CD8-positive, alpha-beta memory T cell (primary cell): ENCODE data around the gene IFI16. TPM values are rescaled to one million over a fixed set of nuclear protein-coding genes. Genes with fewer than 3 reads are reported as not detected.
A peak's percentile ranks its signal among the peaks of the same experiment; 100 is the strongest.

Source experiments
- CTCF ChIA-PET: fragments of 350-600 bp; sonication (Branson Sonifier 250); formaldehyde crosslinking; loops from one replicate; lab custom pipeline; 2021; ENCODE audit warnings: antibody characterized with exemption; lab: Charles Lee
- POLR2A ChIA-PET: fragments of 350-600 bp; sonication (Branson Sonifier 250); formaldehyde crosslinking; loops from one replicate; lab custom pipeline; 2021; ENCODE audit warnings: antibody characterized with exemption; lab: Charles Lee
- DNase-seq, 5 donors: peaks; one replicate each; pipeline versions ENCODE4 v3.0.0 to v3.0.0-alpha.2; 2020 to 2022; ENCODE audit warnings: mixed read lengths in 1 of 5
- H3K27ac ChIP-seq: one replicate; pipeline ENCODE4 v1.7.0; 2013; ENCODE audit warnings: low read depth, mild to moderate bottlenecking, low read length, moderate library complexity
- H3K27me3 ChIP-seq: 2 replicates; pipeline ENCODE4 v1.7.0; 2013; ENCODE audit warnings: low read length, mild to moderate bottlenecking; ENCODE audit not compliant: insufficient read depth, poor library complexity, severe bottlenecking
- H3K36me3 ChIP-seq: 2 replicates; pipeline ENCODE4 v1.7.0; 2013; ENCODE audit warnings: mild to moderate bottlenecking, low read length, moderate library complexity; ENCODE audit not compliant: insufficient read depth
- H3K4me1 ChIP-seq: 2 replicates; pipeline ENCODE4 v1.7.0; 2013; ENCODE audit warnings: mild to moderate bottlenecking, low read length, moderate library complexity; ENCODE audit not compliant: insufficient read depth
- H3K4me3 ChIP-seq: 2 replicates; pipeline ENCODE4 v1.7.0; 2013; ENCODE audit warnings: mild to moderate bottlenecking, low read length
- H3K9me3 ChIP-seq: 2 replicates; pipeline ENCODE4 v1.7.0; 2013; ENCODE audit warnings: mild to moderate bottlenecking, low read length
- H3K27ac Mint-ChIP-seq, 8 donors: one replicate each; pipeline ENCODE4 v1.8.0; 2020 to 2021; ENCODE audit warnings: mixed read lengths in 8 of 8, mild to moderate bottlenecking in 6 of 8, inconsistent platforms in 3 of 8, moderate library complexity in 3 of 8
- H3K27me3 Mint-ChIP-seq, 2 donors: one replicate each; pipeline ENCODE4 v1.8.0; 2020 to 2021; ENCODE audit warnings: mixed read lengths in 2 of 2, mild to moderate bottlenecking in 1 of 2, moderate library complexity in 1 of 2
- H3K36me3 Mint-ChIP-seq, 3 donors: one replicate each; pipeline ENCODE4 v1.8.0; 2020 to 2021; ENCODE audit warnings: mixed read lengths in 3 of 3, inconsistent platforms in 1 of 3, mild to moderate bottlenecking in 1 of 3
- H3K4me1 Mint-ChIP-seq, 3 donors: one replicate each; pipeline ENCODE4 v1.8.0; 2020 to 2021; ENCODE audit warnings: mixed read lengths in 3 of 3, inconsistent platforms in 1 of 3, mild to moderate bottlenecking in 1 of 3
- H3K4me3 Mint-ChIP-seq, 7 donors: one replicate each; pipeline ENCODE4 v1.8.0; 2020 to 2021; ENCODE audit warnings: mixed read lengths in 7 of 7, mild to moderate bottlenecking in 6 of 7, moderate library complexity in 4 of 7, inconsistent platforms in 2 of 7
- H3K9me3 Mint-ChIP-seq, 5 donors: one replicate each; pipeline ENCODE4 v1.8.0; 2020 to 2022; ENCODE audit warnings: mixed read lengths in 5 of 5, mild to moderate bottlenecking in 3 of 5, moderate library complexity in 2 of 5, inconsistent platforms in 1 of 5
- polyA plus RNA-seq: library from polyadenylated mRNA; unstranded; fragments of 300-500 nt; fragmentation: Illumina TruSeq; gene quantifications from one replicate; pipeline ENCODE4 v1.2.3, GENCODE V29; 2021
- total RNA-seq, 2 experiments: library from RNA; stranded (reverse); gene quantifications; one replicate each; pipeline ENCODE4 v1.2.3, GENCODE V29; 2021

IFI16 gene
- total and polyA plus RNA-seq, 3 experiments from 2014 or later, result 126 to 186 (median 175) TPM

DNA sequence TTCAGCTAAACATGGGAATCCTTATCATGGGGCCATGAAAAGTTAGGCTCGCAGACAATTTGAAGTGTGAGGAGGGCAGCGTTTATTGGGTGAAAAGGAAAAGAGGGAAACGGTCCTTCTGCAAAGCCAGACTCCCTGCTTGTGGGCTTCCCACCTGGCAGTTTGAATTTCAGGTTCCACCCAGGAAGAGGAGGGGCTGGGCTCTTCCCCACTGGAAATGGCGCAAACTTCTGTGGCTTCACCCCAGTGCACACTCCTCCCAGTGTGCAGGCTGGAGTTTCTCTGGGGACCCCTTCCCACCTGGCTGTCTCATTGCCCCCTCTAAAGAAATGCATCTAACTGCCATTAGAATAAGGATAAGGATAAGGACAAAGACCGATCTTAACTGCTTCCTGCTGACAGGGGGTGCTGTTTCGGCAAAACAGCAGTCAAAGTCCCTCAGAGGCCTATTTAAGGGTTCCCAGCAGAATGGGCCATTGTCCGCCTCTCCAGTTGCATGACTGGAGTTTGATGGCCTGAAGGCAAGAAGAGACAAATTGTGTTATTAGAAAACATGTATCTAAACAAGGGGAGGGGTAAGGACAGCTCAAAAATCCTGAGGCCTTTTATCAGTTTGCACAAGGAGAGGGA lies 46.5 kb downstream of the IFI16 start:
- H3K27me3 Mint-ChIP-seq, result no peaks in the 10 kb centered on the region
- Histone ChIP-seq H3K9me3 (no peaks in the 10 kb centered on the region), H3K4me1 (peaks cover 20% of the 10 kb centered on the region), H3K27ac (no peak overlapping the region), H3K27me3 (no peaks in the 10 kb centered on the region), H3K4me3 (no peak overlapping the region), H3K36me3 (peaks cover 34% of the 10 kb centered on the region)
- CTCF ChIA-PET, result no interaction called here
- H3K9me3 Mint-ChIP-seq, result no peaks in the 10 kb centered on the region
- H3K4me1 Mint-ChIP-seq, result peaks cover 33 to 61% (median 53%) of the 10 kb centered on the region in 3 donors
- no peak for DNase-seq
- H3K4me3 Mint-ChIP-seq, result no peak overlapping the region
- POLR2A ChIA-PET, result no interaction called here
- H3K36me3 Mint-ChIP-seq, result peaks cover 4 to 70% (median 35%) of the 10 kb centered on the region in 3 donors
- H3K27ac Mint-ChIP-seq, result peak overlapping the region in 7 of 8 donors; percentile 27 to 95 (median 72)

GRCh38 chr1:159058751-159059150 lies 49.0 kb downstream of the IFI16 start:
- Histone ChIP-seq H3K36me3 (peaks cover 16% of the 10 kb centered on the region), H3K9me3 (no peaks in the 10 kb centered on the region), H3K4me3 (no peak overlapping the region), H3K27me3 (no peaks in the 10 kb centered on the region), H3K27ac (no peak overlapping the region), H3K4me1 (peaks cover 18% of the 10 kb centered on the region)
- Mint-ChIP-seq H3K4me1 (peaks cover 17 to 37% (median 32%) of the 10 kb centered on the region in 3 donors), H3K27ac (peak overlapping the region in 3 of 8 donors; percentile 50 to 77 (median 76)), H3K36me3 (peaks cover 0 to 61% (median 23%) of the 10 kb centered on the region in 3 donors), H3K4me3 (no peak overlapping the region), H3K9me3 (no peaks in the 10 kb centered on the region), H3K27me3 (no peaks in the 10 kb centered on the region)
- DNase-seq, result no peak
- ChIA-PET POLR2A (interaction anchor here (0.7 kb wide), 1 partner anchor 865 kb away, joined by 4 read pairs; no protein-coding TSS in a partner anchor), CTCF (interaction anchor here (1.4 kb wide), 1 partner anchor 12 kb away, joined by 4 read pairs; no protein-coding TSS in a partner anchor)

DNA sequence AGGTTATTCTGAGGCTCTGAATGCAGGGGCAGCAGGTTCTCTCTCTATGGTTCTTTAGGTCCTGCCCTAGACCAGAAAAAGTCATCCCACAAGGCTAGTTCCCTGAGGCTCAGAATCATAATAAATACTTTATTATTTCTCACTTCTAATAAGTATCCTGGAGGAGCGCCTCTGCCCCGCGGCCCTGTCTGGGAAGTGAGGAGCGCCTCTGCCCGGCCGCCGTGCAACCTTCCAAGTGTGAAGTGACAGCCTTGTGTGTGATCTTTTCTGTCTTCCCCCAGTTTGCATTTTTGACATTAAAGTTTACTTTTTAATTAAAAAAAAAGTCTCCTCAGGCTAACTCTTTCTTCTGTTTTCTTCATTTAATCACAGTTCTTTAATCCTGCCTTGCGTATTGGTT lies 55.4 kb downstream of the IFI16 start:
- Mint-ChIP-seq H3K36me3 (peaks cover 0 to 30% (median 10%) of the 10 kb centered on the region in 3 donors), H3K4me3 (no peak overlapping the region), H3K9me3 (no peaks in the 10 kb centered on the region), H3K27me3 (no peaks in the 10 kb centered on the region), H3K4me1 (peaks cover 21 to 39% (median 34%) of the 10 kb centered on the region in 3 donors), H3K27ac (no peak overlapping the region)
- Histone ChIP-seq H3K27ac (no peak overlapping the region), H3K4me1 (peaks cover 16% of the 10 kb centered on the region), H3K27me3 (no peaks in the 10 kb centered on the region), H3K36me3 (no peaks in the 10 kb centered on the region), H3K4me3 (no peak overlapping the region), H3K9me3 (no peaks in the 10 kb centered on the region)
- ChIA-PET POLR2A (no interaction called here), CTCF (no interaction called here)
- DNase-seq, result no peak

DNA sequence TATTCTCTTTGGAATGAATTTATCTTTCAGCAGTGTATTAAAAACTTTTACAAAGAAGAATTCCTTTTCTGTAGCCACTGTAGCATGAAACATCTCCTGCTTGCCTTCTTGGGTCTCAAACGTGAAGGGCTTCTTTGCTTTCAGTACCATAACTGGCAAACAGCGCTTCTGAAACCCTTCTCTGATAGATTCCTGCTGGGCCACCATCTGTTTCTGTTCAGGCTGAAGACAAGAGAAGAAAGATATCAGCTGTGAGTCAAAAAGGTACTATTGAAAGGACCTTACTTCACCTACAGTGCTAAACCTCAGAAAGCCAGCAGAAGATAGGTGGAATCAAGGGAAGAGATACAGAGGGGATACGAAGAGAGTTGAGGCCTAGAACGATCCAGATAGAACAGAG lies 56.4 kb downstream of the IFI16 start:
- H3K27me3 ChIP-seq, result no peaks in the 10 kb centered on the region
- POLR2A ChIA-PET, result no interaction called here
- H3K36me3 ChIP-seq, result no peaks in the 10 kb centered on the region
- CTCF ChIA-PET, result no interaction called here
- Mint-ChIP-seq H3K27ac (peak overlapping the region in 3 of 8 donors; percentile 38 to 87 (median 66)), H3K27me3 (no peaks in the 10 kb centered on the region), H3K9me3 (no peaks in the 10 kb centered on the region), H3K4me3 (no peak overlapping the region), H3K4me1 (peaks cover 22 to 37% (median 32%) of the 10 kb centered on the region in 3 donors), H3K36me3 (peaks cover 0 to 26% (median 10%) of the 10 kb centered on the region in 3 donors)
- H3K9me3 ChIP-seq, result no peaks in the 10 kb centered on the region
- DNase-seq, result no peak
- H3K4me3 ChIP-seq, result no peak overlapping the region
- peaks cover 16% of the 10 kb centered on the region for H3K4me1 ChIP-seq
- no peak overlapping the region for H3K27ac ChIP-seq

DNA sequence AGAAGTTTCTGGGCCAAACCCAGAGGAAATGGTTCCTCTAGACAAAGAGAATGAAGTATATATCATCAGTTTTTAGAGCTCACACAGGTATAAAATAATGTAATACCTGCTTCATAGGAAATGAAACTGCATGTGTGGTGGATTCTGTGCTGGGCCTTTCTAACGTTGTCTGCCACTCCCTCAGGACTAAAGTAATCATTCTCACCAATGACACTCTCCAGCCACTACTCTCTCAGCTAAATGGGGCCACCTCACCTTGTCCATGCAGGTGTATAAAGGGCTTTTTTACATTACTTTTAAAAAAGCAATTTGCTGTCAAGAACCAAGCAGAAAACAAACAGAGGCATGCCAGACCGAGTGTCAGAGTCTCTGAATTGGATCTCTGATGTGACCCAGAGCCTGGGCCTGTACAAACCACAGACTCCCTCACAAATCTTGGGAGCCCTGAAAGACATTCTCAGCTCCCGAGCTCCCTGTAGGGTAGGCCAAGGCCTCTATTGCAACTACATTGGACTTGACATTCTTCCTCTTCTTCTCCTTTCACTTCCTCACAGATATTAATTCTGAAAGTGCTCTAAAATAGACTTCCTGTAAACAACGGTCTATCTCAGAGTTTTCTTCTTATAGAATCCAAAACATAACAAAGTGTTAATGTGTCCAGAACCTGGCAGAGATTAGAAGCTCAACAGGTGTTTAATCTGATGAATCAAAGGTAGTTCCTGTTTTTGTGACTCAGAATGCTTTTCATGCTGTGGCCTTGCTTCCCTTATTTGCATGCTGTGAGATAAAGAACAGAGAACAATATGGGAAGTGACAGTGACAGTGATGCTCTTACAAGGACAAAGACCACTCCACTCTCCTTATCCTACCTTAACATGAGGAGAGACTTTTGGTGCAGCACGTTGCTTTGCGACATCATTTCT lies 58.3 kb downstream of the IFI16 start:
- Mint-ChIP-seq H3K4me1 (peaks cover 22 to 44% (median 42%) of the 10 kb centered on the region in 3 donors), H3K27ac (peak overlapping the region; percentile 89 to 97 (median 96)), H3K9me3 (no peaks in the 10 kb centered on the region), H3K27me3 (no peaks in the 10 kb centered on the region), H3K36me3 (peaks cover 0 to 23% (median 6%) of the 10 kb centered on the region in 3 donors), H3K4me3 (peak overlapping the region; percentile 1 to 84 (median 79))
- peaks cover 16% of the 10 kb centered on the region for H3K4me1 ChIP-seq
- H3K27ac ChIP-seq, result no peak overlapping the region
- no peaks in the 10 kb centered on the region for H3K36me3 ChIP-seq
- POLR2A ChIA-PET, result interaction anchor here (0.6 to 1.7 kb wide), 2 partner anchors 9 to 1221 kb away, joined by 3 to 8 read pairs; partner anchors contain the start of gene AIM2
- no peaks in the 10 kb centered on the region for H3K9me3 ChIP-seq
- H3K4me3 ChIP-seq, result peak overlapping the region; percentile 12
- DNase-seq, result peak in 1 of 5 donors; percentile 10
- CTCF ChIA-PET, result interaction anchor here (0.8 to 2.1 kb wide), 6 partner anchors 8 to 949 kb away, joined by 3 to 10 read pairs (median 4); partner anchors contain the start of gene AIM2
- H3K27me3 ChIP-seq, result no peaks in the 10 kb centered on the region

GRCh38 chr1:159068886-159069285 lies 59.2 kb downstream of the IFI16 start:
- peaks cover 22 to 47% (median 44%) of the 10 kb centered on the region in 3 donors for H3K4me1 Mint-ChIP-seq

GRCh38 chr1:159071970-159072582 lies 62.4 kb downstream of the IFI16 start:
- CTCF ChIA-PET, result interaction anchor here (0.8 to 3.9 kb wide), 12 partner anchors 8 to 952 kb away, joined by 3 to 32 read pairs (median 4); partner anchors contain the start of gene IFI16
- no peak overlapping the region for H3K27ac ChIP-seq
- H3K4me3 Mint-ChIP-seq, result peak overlapping the region in 1 of 7 donors; percentile 14

More at GRCh38 chr1:159068886-159069285, 59.2 kb downstream of the IFI16 start:
- ChIA-PET POLR2A (interaction anchor here (1.7 kb wide), 1 partner anchor 8 kb away, joined by 8 read pairs; the partner anchor contains the start of gene AIM2), CTCF (interaction anchor here (1.9 to 2.1 kb wide), 2 partner anchors 562 to 865 kb away, joined by 8 to 10 read pairs; no protein-coding TSS in a partner anchor)
- Histone ChIP-seq H3K4me1 (peaks cover 16% of the 10 kb centered on the region), H3K36me3 (no peaks in the 10 kb centered on the region), H3K27ac (no peak overlapping the region), H3K27me3 (no peaks in the 10 kb centered on the region), H3K9me3 (no peaks in the 10 kb centered on the region), H3K4me3 (no peak overlapping the region)
- H3K27me3 Mint-ChIP-seq, result no peaks in the 10 kb centered on the region
- no peak for DNase-seq
- H3K36me3 Mint-ChIP-seq, result peaks cover 0 to 16% (median 6%) of the 10 kb centered on the region in 3 donors
- H3K27ac Mint-ChIP-seq, result peak overlapping the region in 3 of 8 donors; percentile 41 to 96 (median 57)
- H3K4me3 Mint-ChIP-seq, result peak overlapping the region in 2 of 7 donors; percentile 31 to 84
- H3K9me3 Mint-ChIP-seq, result no peaks in the 10 kb centered on the region

More at GRCh38 chr1:159071970-159072582, 62.4 kb downstream of the IFI16 start:
- DNase-seq, result peak in 2 of 5 donors; percentile 19 to 31
- Mint-ChIP-seq H3K9me3 (no peaks in the 10 kb centered on the region), H3K36me3 (peaks cover 0 to 11% (median 1%) of the 10 kb centered on the region in 3 donors), H3K4me1 (peaks cover 42 to 66% (median 59%) of the 10 kb centered on the region in 3 donors), H3K27ac (peak overlapping the region in 3 of 8 donors; percentile 6 to 72 (median 58)), H3K27me3 (no peaks in the 10 kb centered on the region)
- Histone ChIP-seq H3K27me3 (no peaks in the 10 kb centered on the region), H3K4me1 (peaks cover 37% of the 10 kb centered on the region), H3K9me3 (no peaks in the 10 kb centered on the region), H3K36me3 (no peaks in the 10 kb centered on the region), H3K4me3 (no peak overlapping the region)
- POLR2A ChIA-PET, result no interaction called here
